ENCODE results near the gene TNFRSF14.

GRCh38 chr1:2563205-2563604 is 7.0 kb downstream of the TNFRSF14 start:
- TF ChIP-seq POLR2A (IDR thresholded peaks at IDR 0.05): no peak
- no peak for TF ChIP-seq CTCF (IDR thresholded peaks at IDR 0.05)
